ENCODE results near the gene PLXDC2.
"Not testable (repeated sequence)": the region's sequence is repeated elsewhere in the genome, so short reads cannot be mapped to it uniquely, and the experiment has no call there.

DNA sequence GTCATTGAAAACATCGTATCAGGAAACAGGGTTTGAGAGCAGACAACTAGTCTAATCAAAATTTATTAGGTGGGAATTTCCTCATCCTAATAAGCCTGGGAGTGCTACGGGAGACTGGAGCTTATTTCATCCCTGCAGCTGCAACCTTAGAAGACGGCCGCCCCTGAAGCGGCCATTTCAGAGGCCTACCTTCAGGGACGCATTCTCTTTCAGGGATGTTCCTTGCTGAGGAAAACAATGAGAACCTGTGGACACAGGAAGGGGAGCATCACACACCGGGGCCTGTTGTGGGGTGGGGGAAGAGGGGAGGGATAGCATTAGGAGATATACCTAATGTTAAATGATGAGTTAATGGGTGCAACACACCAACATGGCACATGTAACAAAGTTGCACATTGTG, 392.9 kb downstream of the PLXDC2 start:
- TF ChIP-seq, protein P1, sequence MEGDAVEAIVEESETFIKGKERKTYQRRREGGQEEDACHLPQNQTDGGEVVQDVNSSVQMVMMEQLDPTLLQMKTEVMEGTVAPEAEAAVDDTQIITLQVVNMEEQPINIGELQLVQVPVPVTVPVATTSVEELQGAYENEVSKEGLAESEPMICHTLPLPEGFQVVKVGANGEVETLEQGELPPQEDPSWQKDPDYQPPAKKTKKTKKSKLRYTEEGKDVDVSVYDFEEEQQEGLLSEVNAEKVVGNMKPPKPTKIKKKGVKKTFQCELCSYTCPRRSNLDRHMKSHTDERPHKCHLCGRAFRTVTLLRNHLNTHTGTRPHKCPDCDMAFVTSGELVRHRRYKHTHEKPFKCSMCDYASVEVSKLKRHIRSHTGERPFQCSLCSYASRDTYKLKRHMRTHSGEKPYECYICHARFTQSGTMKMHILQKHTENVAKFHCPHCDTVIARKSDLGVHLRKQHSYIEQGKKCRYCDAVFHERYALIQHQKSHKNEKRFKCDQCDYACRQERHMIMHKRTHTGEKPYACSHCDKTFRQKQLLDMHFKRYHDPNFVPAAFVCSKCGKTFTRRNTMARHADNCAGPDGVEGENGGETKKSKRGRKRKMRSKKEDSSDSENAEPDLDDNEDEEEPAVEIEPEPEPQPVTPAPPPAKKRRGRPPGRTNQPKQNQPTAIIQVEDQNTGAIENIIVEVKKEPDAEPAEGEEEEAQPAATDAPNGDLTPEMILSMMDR (conservative IDR thresholded peaks at IDR 0.05 in 1 of 2, IDR thresholded peaks at IDR 0.05 in 1 of 2; ENCODE audit: extremely low read depth in 1 of 2, insufficient read depth in 1 of 2, low read depth in 1 of 2, low read length in 2 of 2): not testable (repeated sequence)
- not testable (repeated sequence) for TF ChIP-seq EZH2 (IDR thresholded peaks at IDR 0.05; ENCODE audit: borderline replicate concordance, low read length)

Data from mammary epithelial cell (primary cell).